Small intestine (tissue), 7 donors: ENCODE data around the gene ADGRL3. TPM values are rescaled to one million over a fixed set of nuclear protein-coding genes. Genes with fewer than 3 reads are reported as not detected.
"Not testable (repeated sequence)": the region's sequence is repeated elsewhere in the genome, so short reads cannot be mapped to it uniquely, and the experiment has no call there.

Experiments used
- DNase-seq, 2 donors: peaks; one replicate each; pipeline versions ENCODE4 v3.0.0 to v3.0.0-alpha.2; 2013
- FAIRE-seq: peaks from 2 replicates; lab custom pipeline; 2012; peaks lifted over from hg19 to GRCh38; lab: Jason Lieb, UNC
- H3K27ac ChIP-seq, 3 donors: one replicate each; pipeline ENCODE4 v1.5.1; 2013; ENCODE audit warnings: low read length in 2 of 3, mild to moderate bottlenecking in 2 of 3, control low read depth in 1 of 3, inconsistent platforms in 1 of 3, low read depth in 1 of 3, moderate library complexity in 1 of 3
- H3K27me3 ChIP-seq, 3 donors: one replicate each; pipeline ENCODE4 v1.6.1; 2013; ENCODE audit warnings: low read length in 3 of 3, inconsistent platforms in 1 of 3; ENCODE audit not compliant: control insufficient read depth in 3 of 3, insufficient read depth in 3 of 3
- H3K36me3 ChIP-seq, 3 donors: one replicate each; pipeline ENCODE4 v1.6.1; 2013; ENCODE audit warnings: low read length in 3 of 3, inconsistent platforms in 1 of 3, low read depth in 1 of 3, mild to moderate bottlenecking in 1 of 3, moderate library complexity in 1 of 3; ENCODE audit not compliant: control insufficient read depth in 3 of 3, insufficient read depth in 2 of 3
- H3K4me1 ChIP-seq, 3 donors: one replicate each; pipeline ENCODE4 v1.6.1; 2013; ENCODE audit warnings: low read length in 2 of 3, inconsistent platforms in 1 of 3, low read depth in 1 of 3, mild to moderate bottlenecking in 1 of 3, moderate library complexity in 1 of 3; ENCODE audit not compliant: control insufficient read depth in 3 of 3, insufficient read depth in 2 of 3
- H3K4me3 ChIP-seq, 3 donors: one replicate each; pipeline ENCODE4 v1.5.1; 2013; ENCODE audit warnings: low read length in 3 of 3, control low read depth in 1 of 3, inconsistent platforms in 1 of 3, low read depth in 1 of 3, mild to moderate bottlenecking in 1 of 3, moderate library complexity in 1 of 3
- H3K9me3 ChIP-seq, 2 donors: one replicate each; pipeline ENCODE4 v1.6.1; 2013; ENCODE audit warnings: low read depth in 1 of 2, low read length in 1 of 2; ENCODE audit not compliant: control insufficient read depth in 2 of 2, insufficient read depth in 1 of 2
- WGBS, 3 donors: extraction: QIAGEN DNeasy Blood & Tissue Kit; methylation state at CpG; one replicate each; pipeline ENCODE4 v1.1.7; 2013; 5-methylcytosine and 5-hydroxymethylcytosine counted together
- polyA plus RNA-seq, 4 donors: library from polyadenylated mRNA; stranded (reverse) in 3 of 4; unstranded in 1 of 4; fragments of 200-250 nt in 3 of 4; fragments of 120-200 nt in 1 of 4; gene quantifications; one replicate each; pipeline versions ENCODE4 v1.2.1 to v1.2.3, GENCODE V29; 2013
- donor health status: healthy with polysubstance abuse.
- donor health status: control.
- donor health status: control.
- donor health status: Bipolar disorder and iron deficiency.
- donor health status: healthy.

Gene ADGRL3
- polyA plus RNA-seq, 4 donors: under 0.01 to 7.9 (median 1.3) TPM

DNA sequence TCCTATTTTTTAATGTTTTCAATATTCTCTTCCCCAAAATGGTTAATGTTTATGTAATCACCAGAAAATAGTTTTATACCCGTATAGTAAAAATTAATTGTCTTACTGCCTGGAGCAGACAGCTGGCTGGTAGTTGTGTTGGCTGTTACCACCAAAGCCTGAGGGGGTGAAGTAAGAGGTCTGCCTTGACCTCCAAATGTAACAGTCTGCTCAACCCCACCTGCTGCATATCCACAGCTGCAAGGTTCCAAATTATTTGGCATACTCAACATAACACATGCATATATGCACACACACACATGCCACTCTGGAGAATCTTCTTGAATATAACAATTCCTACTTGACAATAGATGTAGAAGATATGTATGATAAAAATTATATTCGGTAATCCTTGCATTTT is 624.3 kb downstream of the ADGRL3 start:
- no peak for FAIRE-seq

GRCh38 chr4:61827907-61828391 is 627.8 kb downstream of the ADGRL3 start:
- Histone ChIP-seq H3K36me3 (no peaks in the 10 kb centered on the region), H3K9me3 (no peaks in the 10 kb centered on the region), H3K4me1 (no peaks in the 10 kb centered on the region), H3K27ac (no peak overlapping the region), H3K27me3 (no peaks in the 10 kb centered on the region), H3K4me3 (no peak overlapping the region)
- FAIRE-seq (no peak), DNase-seq (no peak)
- WGBS, 3 donors: 5 to 14% (median 11%) methylated on average over 1 of the region's 1 CpG

More for the DNA sequence above, 624.3 kb downstream of the ADGRL3 start:
- Histone ChIP-seq H3K4me3 (no peak overlapping the region), H3K9me3 (no peaks in the 10 kb centered on the region), H3K27ac (no peak overlapping the region), H3K36me3 (no peaks in the 10 kb centered on the region), H3K27me3 (no peaks in the 10 kb centered on the region), H3K4me1 (no peaks in the 10 kb centered on the region)
- no peak for DNase-seq
- WGBS, 3 donors: 23 to 62% (median 43%) methylated on average over 2 of the region's 2 CpGs

DNA sequence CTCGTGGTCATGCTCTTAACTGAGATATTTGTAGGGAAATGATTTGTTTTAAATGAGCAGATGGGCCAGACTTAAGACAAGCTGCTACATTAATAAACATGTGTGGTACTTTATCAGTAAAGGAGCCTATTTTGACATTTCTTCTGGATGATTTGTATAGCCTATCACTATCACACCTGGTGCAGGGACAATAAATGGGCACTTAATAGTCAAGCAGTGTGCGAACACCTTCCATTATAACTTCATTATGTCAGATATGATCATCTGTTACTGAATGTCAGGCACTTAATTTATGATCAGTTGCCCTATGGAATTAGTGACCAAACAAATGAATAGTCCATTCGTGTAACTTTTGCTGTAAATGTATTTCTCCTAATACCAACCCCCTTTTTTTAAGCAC is 628.8 kb downstream of the ADGRL3 start:
- 40 to 64% (median 42%) methylated on average over 3 of the region's 3 CpGs for WGBS, 3 donors
- Histone ChIP-seq H3K4me3 (no peak overlapping the region), H3K27me3 (no peaks in the 10 kb centered on the region), H3K27ac (no peak overlapping the region), H3K4me1 (no peaks in the 10 kb centered on the region), H3K36me3 (no peaks in the 10 kb centered on the region), H3K9me3 (no peaks in the 10 kb centered on the region)
- no peak for FAIRE-seq
- DNase-seq: peak in 1 of 2 donors; percentile 33

DNA sequence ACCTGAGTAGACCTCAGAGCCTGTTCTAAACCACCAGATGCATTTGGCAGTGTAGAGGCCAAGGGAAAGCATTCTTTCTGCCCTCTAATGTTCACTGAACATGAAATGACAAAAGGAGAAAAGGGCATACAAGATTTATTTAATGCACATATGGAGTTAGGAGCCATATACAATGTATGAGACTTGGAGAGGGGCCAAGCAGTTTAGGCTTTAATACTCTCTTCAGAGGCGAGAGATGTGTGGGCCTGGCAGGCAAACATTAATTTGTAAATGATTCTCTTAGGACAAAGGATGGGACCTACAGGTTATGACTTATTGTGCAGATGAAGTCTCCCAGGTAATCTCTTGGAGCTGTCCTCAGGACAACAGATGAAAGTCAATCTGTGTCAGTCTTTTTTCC is 631.9 kb downstream of the ADGRL3 start:
- Histone ChIP-seq H3K9me3 (no peaks in the 10 kb centered on the region), H3K4me3 (no peak overlapping the region), H3K27ac (no peak overlapping the region), H3K36me3 (no peaks in the 10 kb centered on the region), H3K4me1 (no peaks in the 10 kb centered on the region), H3K27me3 (no peaks in the 10 kb centered on the region)
- DNase-seq (no peak), FAIRE-seq (no peak)
- WGBS, 3 donors: 38 to 74% (median 54%) methylated on average over 1 of the region's 1 CpG

GRCh38 chr4:61837395-61837794 is 637.3 kb downstream of the ADGRL3 start:
- no peaks in the 10 kb centered on the region for H3K36me3 ChIP-seq
- FAIRE-seq (no peak), DNase-seq (no peak)
- no peak overlapping the region for H3K27ac ChIP-seq
- no peaks in the 10 kb centered on the region for H3K9me3 ChIP-seq
- no peaks in the 10 kb centered on the region for H3K4me1 ChIP-seq
- no peaks in the 10 kb centered on the region for H3K27me3 ChIP-seq
- WGBS, 3 donors: 63 to 78% (median 76%) methylated on average over 2 of the region's 2 CpGs
- no peak overlapping the region for H3K4me3 ChIP-seq

DNA sequence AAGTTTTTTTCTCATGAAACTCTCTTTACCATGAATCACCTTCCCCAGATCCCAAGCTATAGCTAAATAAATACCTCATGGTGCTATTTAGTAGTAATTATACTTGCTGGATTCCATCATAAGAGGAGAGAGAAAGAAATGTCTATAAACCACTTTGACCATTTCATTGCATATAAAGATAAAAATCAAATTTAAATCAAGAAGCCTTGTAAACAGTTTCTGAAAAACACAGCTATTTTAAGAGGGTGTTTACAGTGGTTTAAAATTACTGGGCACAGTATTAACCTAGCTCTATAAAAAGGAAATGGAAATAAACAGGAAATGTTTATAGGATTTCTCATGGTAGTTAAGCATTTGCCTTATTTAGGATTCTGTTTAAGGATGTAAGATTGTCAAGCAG is 637.9 kb downstream of the ADGRL3 start:
- DNase-seq: no peak
- Histone ChIP-seq H3K27me3 (no peaks in the 10 kb centered on the region), H3K4me3 (no peak overlapping the region), H3K27ac (no peak overlapping the region), H3K4me1 (no peaks in the 10 kb centered on the region), H3K9me3 (no peaks in the 10 kb centered on the region), H3K36me3 (no peaks in the 10 kb centered on the region)
- no peak for FAIRE-seq

DNA sequence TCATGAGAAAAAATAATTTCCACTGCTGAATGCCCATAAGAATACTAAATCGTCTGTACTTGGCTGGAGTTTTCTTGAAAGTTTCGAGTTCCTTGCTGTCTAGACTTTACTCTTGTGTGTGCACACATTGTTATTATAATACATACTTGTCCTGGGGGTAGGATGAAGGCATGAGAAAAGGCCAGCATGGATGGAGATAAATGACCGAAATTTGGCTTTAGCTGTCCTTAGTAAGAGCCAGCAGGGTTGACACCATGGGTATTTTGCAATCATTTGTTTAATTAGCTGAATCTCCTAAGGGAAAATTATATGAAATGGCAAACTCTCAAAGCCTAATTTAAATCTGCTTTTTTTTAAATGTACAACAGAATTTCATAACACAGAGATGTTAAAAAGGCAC is 641.6 kb downstream of the ADGRL3 start:
- Histone ChIP-seq H3K9me3 (no peaks in the 10 kb centered on the region), H3K4me3 (no peak overlapping the region), H3K27ac (no peak overlapping the region), H3K4me1 (no peaks in the 10 kb centered on the region), H3K27me3 (no peaks in the 10 kb centered on the region), H3K36me3 (no peaks in the 10 kb centered on the region)
- DNase-seq: no peak
- WGBS, 3 donors: 60 to 86% (median 61%) methylated on average over 3 of the region's 3 CpGs
- no peak for FAIRE-seq

- no peak for DNase-seq
Measured at GRCh38 chr4:61851126-61851525, 651.0 kb downstream of the ADGRL3 start.

DNA sequence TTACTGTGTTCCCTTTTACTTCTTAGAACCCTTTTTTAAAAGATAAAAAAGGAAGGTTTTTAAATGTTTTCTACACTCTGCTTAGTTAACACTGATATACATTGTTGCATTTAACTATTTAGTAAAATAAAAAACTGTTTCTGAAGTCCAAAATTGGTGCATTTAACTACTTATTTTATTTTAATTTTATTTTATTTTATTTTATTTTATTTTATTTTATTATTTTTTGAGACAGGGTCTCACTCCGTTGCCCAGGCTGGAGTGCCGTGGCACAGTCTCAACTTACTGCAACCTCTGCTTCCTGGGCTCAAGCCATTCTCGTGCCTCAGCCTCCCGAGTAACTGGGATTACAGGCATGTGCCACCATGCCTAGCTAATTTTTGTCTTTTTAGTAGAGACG is 652.0 kb downstream of the ADGRL3 start:
- not testable (repeated sequence) for H3K27ac ChIP-seq, H3K36me3 ChIP-seq, FAIRE-seq, DNase-seq, H3K27me3 ChIP-seq, H3K9me3 ChIP-seq, H3K4me3 ChIP-seq, H3K4me1 ChIP-seq
- WGBS, 3 donors: 92 to 99% (median 94%) methylated on average over 5 of the region's 5 CpGs

More at GRCh38 chr4:61851126-61851525, 651.0 kb downstream of the ADGRL3 start:
- Histone ChIP-seq H3K36me3 (no peaks in the 10 kb centered on the region), H3K9me3 (no peaks in the 10 kb centered on the region), H3K27ac (no peak overlapping the region), H3K4me3 (no peak overlapping the region), H3K4me1 (no peaks in the 10 kb centered on the region), H3K27me3 (no peaks in the 10 kb centered on the region)
- WGBS, 3 donors: 81 to 90% (median 86%) methylated on average over 3 of the region's 3 CpGs
- FAIRE-seq: no peak
